ENCODE data around the gene IL32.
A peak's percentile ranks its signal among the peaks of the same experiment; 100 is the strongest.

Gene IL32

GRCh38 chr16:3065069-3065741 is at the start of gene IL32:
IL32 (plus strand) TSS chr16:3065640; CDS start chr16:3065812, 172 bp downstream.
- DNase-seq (ENCODE audit: low spot score) = no peak

GRCh38 chr16:3015865-3016521 is 49.4 kb upstream of the IL32 start:
- no peak for DNase-seq (ENCODE audit: low spot score)

GRCh38 chr16:3017344-3017743 is 48.1 kb upstream of the IL32 start:
- no peak for DNase-seq (ENCODE audit: low spot score)

GRCh38 chr16:3017794-3018506 is 47.5 kb upstream of the IL32 start, which contains the start of gene CLDN6:
CLDN6 (minus strand) TSS chr16:3018183; CDS start chr16:3016021, 2,162 bp downstream.
- no peak for DNase-seq (ENCODE audit: low spot score)

GRCh38 chr16:3019594-3020246 is 45.7 kb upstream of the IL32 start:
- no peak for DNase-seq (ENCODE audit: low spot score)

GRCh38 chr16:3020247-3020603 is 45.2 kb upstream of the IL32 start, which contains the start of gene TNFRSF12A:
TNFRSF12A (plus strand) TSS chr16:3020368; CDS start chr16:3020398, 30 bp downstream.
- DNase-seq (ENCODE audit: low spot score) = peak; percentile 87

GRCh38 chr16:3020604-3021448 is 44.6 kb upstream of the IL32 start:
- DNase-seq (ENCODE audit: low spot score) = peak; percentile 77

GRCh38 chr16:3021449-3022207 is 43.8 kb upstream of the IL32 start:
- peak; percentile 84 for DNase-seq (ENCODE audit: low spot score)

- peak; percentile 91 for DNase-seq (ENCODE audit: low spot score)
Observed at GRCh38 chr16:3022208-3022683, 43.2 kb upstream of the IL32 start.

- no peak for DNase-seq (ENCODE audit: low spot score)
Observed at GRCh38 chr16:3022684-3023414, 42.6 kb upstream of the IL32 start.

GRCh38 chr16:3023415-3023668 is 42.1 kb upstream of the IL32 start:
- peak; percentile 78 for DNase-seq (ENCODE audit: low spot score)

GRCh38 chr16:3023669-3024478 is 41.6 kb upstream of the IL32 start, which contains the start of the genes HCFC1R1 and THOC6:
HCFC1R1 (minus strand) TSS chr16:3023942; CDS start chr16:3023941, 1 bp downstream.
THOC6 (plus strand) TSS chr16:3024035; CDS start chr16:3024327, 292 bp downstream.
- peak; percentile 97 for DNase-seq (ENCODE audit: low spot score)

- no peak for DNase-seq (ENCODE audit: low spot score)
Observed at GRCh38 chr16:3025032-3026002, 40.1 kb upstream of the IL32 start.

GRCh38 chr16:3026003-3026378 is 39.4 kb upstream of the IL32 start:
- DNase-seq (ENCODE audit: low spot score) = no peak

GRCh38 chr16:3026609-3027488 is 38.6 kb upstream of the IL32 start:
- no peak for DNase-seq (ENCODE audit: low spot score)

- no peak for DNase-seq (ENCODE audit: low spot score)
Observed at GRCh38 chr16:3027489-3027795, 38.0 kb upstream of the IL32 start.

All from left forelimb (tissue), 1 donor.